Spleen (tissue), 11 donors: ENCODE results near the gene CHN1. TPM values are rescaled to one million over a fixed set of nuclear protein-coding genes. Genes with fewer than 3 reads are reported as not detected.

Experiments
- DNase-seq: peaks from one replicate; pipeline ENCODE4 v3.0.0-alpha.2; 2020
- H3K27ac ChIP-seq, 8 donors: fragments of 200-600 bp; sonication (generic) in 7 of 8; 1 replicate in 4 of 8; 2 replicates in 4 of 8; pipeline versions ENCODE4 v1.5.0 to v1.8.0; 2016 to 2021; ENCODE audit warnings: inconsistent platforms in 4 of 8, mild to moderate bottlenecking in 4 of 8, moderate library complexity in 1 of 8
- H3K27me3 ChIP-seq, 7 donors: fragments of 200-600 bp; sonication (generic) in 6 of 7; replicated peaks in 1 of 7; 1 replicate in 4 of 7; 2 replicates in 3 of 7; pipeline versions ENCODE4 v1.5.0 to v1.8.0; 2016 to 2021; ENCODE audit warnings: inconsistent platforms in 3 of 7, mild to moderate bottlenecking in 1 of 7
- H3K36me3 ChIP-seq, 6 donors: fragments of 200-600 bp; sonication (generic) in 5 of 6; 1 replicate in 4 of 6; 2 replicates in 2 of 6; pipeline versions ENCODE4 v1.5.0 to v1.8.0; 2016 to 2021; ENCODE audit warnings: inconsistent platforms in 2 of 6
- H3K4me1 ChIP-seq, 6 donors: fragments of 200-600 bp; sonication (generic) in 5 of 6; 1 replicate in 3 of 6; 2 replicates in 3 of 6; pipeline versions ENCODE4 v1.5.0 to v1.8.0; 2016 to 2021; ENCODE audit warnings: inconsistent platforms in 3 of 6
- H3K4me3 ChIP-seq, 8 donors: fragments of 200-600 bp; sonication (generic) in 7 of 8; 1 replicate in 4 of 8; 2 replicates in 4 of 8; pipeline versions ENCODE4 v1.5.0 to v1.8.0; 2016 to 2021; ENCODE audit warnings: inconsistent platforms in 4 of 8, mild to moderate bottlenecking in 4 of 8, moderate library complexity in 2 of 8
- H3K9me3 ChIP-seq, 8 donors: fragments of 200-600 bp; sonication (generic) in 7 of 8; 1 replicate in 4 of 8; 2 replicates in 4 of 8; pipeline versions ENCODE4 v1.5.0 to v1.8.0; 2016 to 2021; ENCODE audit warnings: inconsistent platforms in 4 of 8
- POLR2A ChIP-seq, 3 donors: fragments of 450-650 bp; IDR thresholded peaks; one replicate each; pipeline ENCODE4 v1.5.1; 2017; ENCODE audit warnings: antibody characterized with exemption in 3 of 3, mild to moderate bottlenecking in 1 of 3
- POLR2AphosphoS5 ChIP-seq, 3 donors: sonication (generic); formaldehyde crosslinking; IDR thresholded peaks; one replicate each; pipeline ENCODE4 v1.5.1; 2017; ENCODE audit warnings: antibody characterized with exemption in 3 of 3
- WGBS, 5 donors: extraction: QIAGEN DNeasy Blood & Tissue Kit in 3 of 5; methylation state at CpG; one replicate each; pipeline versions ENCODE4 v1.1.5 to v1.1.7; 2013 to 2018; 5-methylcytosine and 5-hydroxymethylcytosine counted together
- intact Hi-C: fragments of 100-400 bp; cut with DNase I; formaldehyde crosslinking; loops from one replicate; pipeline ENCODE4 v1.15.0; 2023; ENCODE audit warnings: low total_unique reads
- polyA plus RNA-seq, 3 donors: library from polyadenylated mRNA; stranded (reverse); fragments of 200-250 nt; gene quantifications; one replicate each; pipeline ENCODE4 v1.2.1, GENCODE V29; 2013
- total RNA-seq, 7 donors: library from RNA; depleted of rRNA in 3 of 7; stranded (reverse); fragments of >200 nt in 3 of 7; fragmentation: NEBNext Ultra II Directional in 4 of 7; extraction: Animal tissue kit (Norgen Biotek cat#: 25700) in 4 of 7; gene quantifications; one replicate each; pipeline versions ENCODE4 v1.1.0 to v1.2.1, GENCODE V29; 2016 to 2021
- TF ChIP-seq, protein P1 (sequence below), 11 experiments: fragments of 200-600 bp in 7 of 11; fragments of 450-650 bp in 4 of 11; sonication (generic) in 4 of 11; IDR thresholded peaks in 8 of 11; conservative IDR thresholded peaks in 3 of 11; 1 replicate in 7 of 11; 2 replicates in 4 of 11; pipeline versions ENCODE4 v1.4.0 to v1.8.0; 2016 to 2021; ENCODE audit warnings: antibody characterized with exemption in 11 of 11, inconsistent platforms in 4 of 11, mild to moderate bottlenecking in 1 of 11
- donor health status: healthy with polysubstance abuse.
- donor health status: DM: no; HTN: no; CAD: no; lungs with moderate emphysema.
- donor health status: DM: no; HTN: no; CAD: no.
- donor health status: Bipolar disorder and iron deficiency.
- donor health status: healthy.
- donor health status: DM: no; HTN: no; CAD: no.
- donor health status: DM: yes; HTN: yes; CAD: no.

Gene CHN1
- total and polyA plus RNA-seq, 10 donors: 5.4 to 14.6 (median 9.7) TPM

DNA sequence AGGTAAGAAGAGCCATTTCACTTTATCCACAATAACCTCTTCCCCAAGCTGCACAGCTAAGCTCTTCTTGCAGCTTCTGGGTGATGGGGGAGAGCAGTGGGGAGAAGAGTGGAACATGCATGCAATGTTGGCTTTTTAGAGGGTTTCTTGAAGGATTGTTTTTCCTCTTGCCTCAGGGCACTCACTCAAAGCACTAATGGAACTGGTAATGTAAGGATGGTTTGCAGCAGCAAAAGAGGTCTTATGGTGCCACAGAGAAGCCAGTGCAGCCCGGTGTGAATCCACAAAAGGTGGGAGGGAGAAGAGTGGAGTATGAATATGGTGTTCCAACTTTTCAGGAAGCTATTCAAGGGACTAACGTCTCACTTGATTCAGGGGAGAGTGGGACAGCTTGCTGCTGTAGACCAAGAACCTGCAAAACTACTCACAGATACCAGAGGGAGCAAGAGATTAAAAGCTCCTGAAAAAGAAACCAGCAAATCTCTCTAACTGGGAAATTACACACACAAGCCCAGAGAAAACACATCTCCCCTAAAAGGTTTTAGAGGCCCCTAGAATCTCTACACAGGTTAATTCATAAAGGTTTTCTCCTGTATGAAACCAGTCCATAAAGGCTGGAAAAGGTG lies 116.4 kb downstream of the CHN1 start:
- H3K4me3 ChIP-seq: no peak overlapping the region
- 71 to 95% (median 83%) methylated on average over 2 of the region's 2 CpGs for WGBS, 5 donors
- intact Hi-C loops: no loop called here

DNA sequence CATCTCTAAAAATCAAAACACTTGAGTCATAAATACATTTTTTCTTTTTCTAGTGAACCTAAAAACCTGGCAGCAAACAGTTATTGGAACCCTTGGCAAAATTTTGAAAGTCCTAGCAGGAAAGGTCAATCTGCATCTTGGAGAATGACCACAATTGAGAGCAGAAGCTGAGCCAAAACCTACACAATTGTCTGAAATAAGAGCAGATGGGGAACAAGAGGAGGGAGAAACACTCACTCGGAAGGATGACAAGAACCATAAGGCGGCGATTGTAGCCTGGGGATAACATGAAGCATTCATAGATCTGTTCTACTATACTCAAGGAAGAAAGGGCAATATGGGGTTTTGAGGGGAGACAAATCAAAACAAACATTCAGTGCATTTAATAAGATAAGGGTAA lies 117.0 kb downstream of the CHN1 start:
- Histone ChIP-seq H3K36me3 (no peaks in the 10 kb centered on the region), H3K4me1 (no peaks in the 10 kb centered on the region), H3K27me3 (no peaks in the 10 kb centered on the region), H3K4me3 (no peak overlapping the region), H3K9me3 (no peaks in the 10 kb centered on the region), H3K27ac (no peak overlapping the region)
- DNase-seq: no peak
- 90 to 94% (median 93%) methylated on average over 3 of the region's 3 CpGs for WGBS, 5 donors
- intact Hi-C loops: no loop called here
- TF ChIP-seq POLR2AphosphoS5 (IDR thresholded peaks at IDR 0.05) (no peak), POLR2A (IDR thresholded peaks at IDR 0.05) (no peak)
- TF ChIP-seq, protein P1, sequence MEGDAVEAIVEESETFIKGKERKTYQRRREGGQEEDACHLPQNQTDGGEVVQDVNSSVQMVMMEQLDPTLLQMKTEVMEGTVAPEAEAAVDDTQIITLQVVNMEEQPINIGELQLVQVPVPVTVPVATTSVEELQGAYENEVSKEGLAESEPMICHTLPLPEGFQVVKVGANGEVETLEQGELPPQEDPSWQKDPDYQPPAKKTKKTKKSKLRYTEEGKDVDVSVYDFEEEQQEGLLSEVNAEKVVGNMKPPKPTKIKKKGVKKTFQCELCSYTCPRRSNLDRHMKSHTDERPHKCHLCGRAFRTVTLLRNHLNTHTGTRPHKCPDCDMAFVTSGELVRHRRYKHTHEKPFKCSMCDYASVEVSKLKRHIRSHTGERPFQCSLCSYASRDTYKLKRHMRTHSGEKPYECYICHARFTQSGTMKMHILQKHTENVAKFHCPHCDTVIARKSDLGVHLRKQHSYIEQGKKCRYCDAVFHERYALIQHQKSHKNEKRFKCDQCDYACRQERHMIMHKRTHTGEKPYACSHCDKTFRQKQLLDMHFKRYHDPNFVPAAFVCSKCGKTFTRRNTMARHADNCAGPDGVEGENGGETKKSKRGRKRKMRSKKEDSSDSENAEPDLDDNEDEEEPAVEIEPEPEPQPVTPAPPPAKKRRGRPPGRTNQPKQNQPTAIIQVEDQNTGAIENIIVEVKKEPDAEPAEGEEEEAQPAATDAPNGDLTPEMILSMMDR (IDR thresholded peaks at IDR 0.05 in 8 of 11, conservative IDR thresholded peaks at IDR 0.05 in 3 of 11): no peak

More for the DNA sequence above, 116.4 kb downstream of the CHN1 start:
- Histone ChIP-seq H3K9me3 (no peaks in the 10 kb centered on the region), H3K27ac (no peak overlapping the region), H3K27me3 (no peaks in the 10 kb centered on the region), H3K4me1 (no peaks in the 10 kb centered on the region), H3K36me3 (no peaks in the 10 kb centered on the region)
- TF ChIP-seq POLR2AphosphoS5 (IDR thresholded peaks at IDR 0.05): no peak
- TF ChIP-seq POLR2A (IDR thresholded peaks at IDR 0.05): no peak
- TF ChIP-seq, protein P1 (IDR thresholded peaks at IDR 0.05 in 8 of 11, conservative IDR thresholded peaks at IDR 0.05 in 3 of 11): no peak
- DNase-seq: no peak

DNA sequence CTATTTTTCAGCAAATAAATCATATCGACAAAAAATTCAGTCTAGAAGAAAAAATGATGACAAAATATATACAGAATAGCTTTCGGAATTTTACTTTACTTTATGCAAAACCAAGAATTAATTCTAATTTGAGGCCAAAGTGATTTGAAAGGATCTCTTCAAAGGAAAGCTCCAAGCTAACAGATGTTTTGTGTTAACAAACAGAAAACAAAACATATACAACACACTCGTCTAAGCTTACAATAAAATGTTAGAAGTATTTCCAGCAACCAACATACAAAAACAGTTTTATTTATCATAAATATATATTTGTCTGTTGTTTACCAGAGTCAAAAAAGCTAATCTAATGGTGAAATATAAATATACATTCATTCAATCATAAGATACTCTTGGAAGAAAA lies 122.8 kb downstream of the CHN1 start:
- WGBS, 5 donors: 84 to 96% (median 90%) methylated on average over 3 of the region's 3 CpGs
- Histone ChIP-seq H3K9me3 (no peaks in the 10 kb centered on the region), H3K27me3 (no peaks in the 10 kb centered on the region), H3K27ac (no peak overlapping the region), H3K4me1 (no peaks in the 10 kb centered on the region), H3K36me3 (no peaks in the 10 kb centered on the region), H3K4me3 (no peak overlapping the region)
- intact Hi-C loops: no loop called here
- DNase-seq: no peak
- TF ChIP-seq, protein P1 (IDR thresholded peaks at IDR 0.05 in 8 of 11, conservative IDR thresholded peaks at IDR 0.05 in 3 of 11): no peak
- TF ChIP-seq POLR2AphosphoS5 (IDR thresholded peaks at IDR 0.05) (no peak), POLR2A (IDR thresholded peaks at IDR 0.05) (no peak)

DNA sequence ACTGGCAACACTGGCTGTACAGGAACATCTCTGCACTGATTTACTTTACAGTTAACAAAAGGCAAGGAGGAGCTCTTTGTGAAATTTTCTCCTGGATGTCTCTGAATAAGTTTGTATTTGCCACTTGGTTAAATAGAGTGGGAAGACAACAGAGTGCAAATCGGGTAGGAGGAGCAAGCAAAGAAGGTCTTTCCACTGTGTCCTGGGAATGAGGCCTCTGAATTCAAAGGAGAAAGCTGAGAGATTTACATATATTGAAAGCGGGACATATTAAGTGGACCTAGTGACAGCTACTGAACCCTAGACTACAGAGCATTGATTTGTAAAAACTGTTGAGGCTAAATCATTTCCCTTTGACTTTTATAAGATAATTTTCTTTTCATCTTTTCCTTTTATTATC lies 123.5 kb downstream of the CHN1 start:
- Histone ChIP-seq H3K4me1 (no peaks in the 10 kb centered on the region), H3K27me3 (no peaks in the 10 kb centered on the region), H3K36me3 (no peaks in the 10 kb centered on the region), H3K27ac (no peak overlapping the region), H3K4me3 (no peak overlapping the region), H3K9me3 (no peaks in the 10 kb centered on the region)
- no peak for TF ChIP-seq POLR2AphosphoS5 (IDR thresholded peaks at IDR 0.05)
- TF ChIP-seq POLR2A (IDR thresholded peaks at IDR 0.05): no peak
- TF ChIP-seq, protein P1 (IDR thresholded peaks at IDR 0.05 in 8 of 11, conservative IDR thresholded peaks at IDR 0.05 in 3 of 11): no peak
- intact Hi-C loops: no loop called here
- WGBS, 5 donors: 79 to 93% (median 88%) methylated on average over 2 of the region's 2 CpGs
- DNase-seq: no peak
